ENCODE results near the gene TLN1.

TLN1 gene

GRCh38 chr9:35684921-35685320 is 47.1 kb downstream of the TLN1 start:
- Histone ChIP-seq H3K27ac (ENCODE audit: low read length) (peak overlapping the region; percentile 100), H3K9me3 (ENCODE audit: control insufficient read depth in 2 of 2, low read length in 2 of 2) (no peaks in the 10 kb centered on the region), H3K27me3 (ENCODE audit: control insufficient read depth in 1 of 2, insufficient read depth in 2 of 2, low read length in 2 of 2) (no peaks in the 10 kb centered on the region), H3K4me3 (ENCODE audit: low read length in 2 of 2) (peak overlapping the region; percentile 92 to 95), H3K4me1 (ENCODE audit: control insufficient read depth, insufficient read depth, low read length) (peaks cover 59% of the 10 kb centered on the region), H3K36me3 (ENCODE audit: control insufficient read depth in 2 of 2, insufficient read depth in 2 of 2, low read length in 2 of 2) (peaks cover 57 to 69% of the 10 kb centered on the region in 2 donors), H3K9ac (ENCODE audit: low read length in 2 of 2) (peak overlapping the region; percentile 72 to 86)

- Histone ChIP-seq H3K27me3 (ENCODE audit: control insufficient read depth in 1 of 2, insufficient read depth in 2 of 2, low read length in 2 of 2) (no peaks in the 10 kb centered on the region), H3K36me3 (ENCODE audit: control insufficient read depth in 2 of 2, insufficient read depth in 2 of 2, low read length in 2 of 2) (peaks cover 53 to 65% of the 10 kb centered on the region in 2 donors), H3K4me1 (ENCODE audit: control insufficient read depth, insufficient read depth, low read length) (peaks cover 56% of the 10 kb centered on the region), H3K4me3 (ENCODE audit: low read length in 2 of 2) (peak overlapping the region; percentile 92 to 95), H3K9ac (ENCODE audit: low read length in 2 of 2) (peak overlapping the region; percentile 72 to 86), H3K27ac (ENCODE audit: low read length) (peak overlapping the region; percentile 100), H3K9me3 (ENCODE audit: control insufficient read depth in 2 of 2, low read length in 2 of 2) (no peaks in the 10 kb centered on the region)
These were observed 48.7 kb downstream of the TLN1 start for GRCh38 chr9:35683323-35683722.

- Histone ChIP-seq H3K4me1 (ENCODE audit: control insufficient read depth, insufficient read depth, low read length) (peaks cover 53% of the 10 kb centered on the region), H3K27me3 (ENCODE audit: control insufficient read depth in 1 of 2, insufficient read depth in 2 of 2, low read length in 2 of 2) (no peaks in the 10 kb centered on the region), H3K4me3 (ENCODE audit: low read length in 2 of 2) (peak overlapping the region in 1 of 2 donors; percentile 92), H3K9me3 (ENCODE audit: control insufficient read depth in 2 of 2, low read length in 2 of 2) (no peaks in the 10 kb centered on the region), H3K36me3 (ENCODE audit: control insufficient read depth in 2 of 2, insufficient read depth in 2 of 2, low read length in 2 of 2) (peaks cover 48 to 59% of the 10 kb centered on the region in 2 donors), H3K27ac (ENCODE audit: low read length) (peak overlapping the region; percentile 100), H3K9ac (ENCODE audit: low read length in 2 of 2) (peak overlapping the region; percentile 72 to 86)
These were observed 49.3 kb downstream of the TLN1 start for GRCh38 chr9:35682520-35683315.

GRCh38 chr9:35682051-35682450 is 49.9 kb downstream of the TLN1 start:
- H3K36me3 ChIP-seq (ENCODE audit: control insufficient read depth in 2 of 2, insufficient read depth in 2 of 2, low read length in 2 of 2), result peaks cover 44 to 53% of the 10 kb centered on the region in 2 donors
- H3K9me3 ChIP-seq (ENCODE audit: control insufficient read depth in 2 of 2, low read length in 2 of 2), result no peaks in the 10 kb centered on the region
- peaks cover 55% of the 10 kb centered on the region for H3K4me1 ChIP-seq (ENCODE audit: control insufficient read depth, insufficient read depth, low read length)
- H3K27ac ChIP-seq (ENCODE audit: low read length), result peak overlapping the region; percentile 100
- no peak overlapping the region for H3K4me3 ChIP-seq (ENCODE audit: low read length in 2 of 2)
- peak overlapping the region in 1 of 2 donors; percentile 36 for H3K9ac ChIP-seq (ENCODE audit: low read length in 2 of 2)
- H3K27me3 ChIP-seq (ENCODE audit: control insufficient read depth in 1 of 2, insufficient read depth in 2 of 2, low read length in 2 of 2), result no peaks in the 10 kb centered on the region

GRCh38 chr9:35681341-35682002 is 50.5 kb downstream of the TLN1 start:
- Histone ChIP-seq H3K4me1 (ENCODE audit: control insufficient read depth, insufficient read depth, low read length) (peaks cover 51% of the 10 kb centered on the region), H3K4me3 (ENCODE audit: low read length in 2 of 2) (no peak overlapping the region), H3K27me3 (ENCODE audit: control insufficient read depth in 1 of 2, insufficient read depth in 2 of 2, low read length in 2 of 2) (no peaks in the 10 kb centered on the region), H3K36me3 (ENCODE audit: control insufficient read depth in 2 of 2, insufficient read depth in 2 of 2, low read length in 2 of 2) (peaks cover 44 to 47% of the 10 kb centered on the region in 2 donors), H3K9me3 (ENCODE audit: control insufficient read depth in 2 of 2, low read length in 2 of 2) (no peaks in the 10 kb centered on the region), H3K9ac (ENCODE audit: low read length in 2 of 2) (peak overlapping the region in 1 of 2 donors; percentile 55), H3K27ac (ENCODE audit: low read length) (peak overlapping the region; percentile 100)

GRCh38 chr9:35680331-35681105 is 51.5 kb downstream of the TLN1 start:
- peak overlapping the region in 1 of 2 donors; percentile 36 for H3K9ac ChIP-seq (ENCODE audit: low read length in 2 of 2)
- no peaks in the 10 kb centered on the region for H3K27me3 ChIP-seq (ENCODE audit: control insufficient read depth in 1 of 2, insufficient read depth in 2 of 2, low read length in 2 of 2)
- peaks cover 53% of the 10 kb centered on the region for H3K4me1 ChIP-seq (ENCODE audit: control insufficient read depth, insufficient read depth, low read length)
- H3K36me3 ChIP-seq (ENCODE audit: control insufficient read depth in 2 of 2, insufficient read depth in 2 of 2, low read length in 2 of 2), result peaks cover 38 to 40% of the 10 kb centered on the region in 2 donors
- H3K9me3 ChIP-seq (ENCODE audit: control insufficient read depth in 2 of 2, low read length in 2 of 2), result no peaks in the 10 kb centered on the region
- no peak overlapping the region for H3K4me3 ChIP-seq (ENCODE audit: low read length in 2 of 2)
- H3K27ac ChIP-seq (ENCODE audit: low read length), result peak overlapping the region; percentile 71

- no peak overlapping the region for H3K9ac ChIP-seq (ENCODE audit: low read length in 2 of 2)
- peak overlapping the region; percentile 71 for H3K27ac ChIP-seq (ENCODE audit: low read length)
- peaks cover 47% of the 10 kb centered on the region for H3K4me1 ChIP-seq (ENCODE audit: control insufficient read depth, insufficient read depth, low read length)
- H3K27me3 ChIP-seq (ENCODE audit: control insufficient read depth in 1 of 2, insufficient read depth in 2 of 2, low read length in 2 of 2), result no peaks in the 10 kb centered on the region
- H3K36me3 ChIP-seq (ENCODE audit: control insufficient read depth in 2 of 2, insufficient read depth in 2 of 2, low read length in 2 of 2), result peaks cover 31 to 33% of the 10 kb centered on the region in 2 donors
- H3K4me3 ChIP-seq (ENCODE audit: low read length in 2 of 2), result no peak overlapping the region
- no peaks in the 10 kb centered on the region for H3K9me3 ChIP-seq (ENCODE audit: control insufficient read depth in 2 of 2, low read length in 2 of 2)
These were observed 52.1 kb downstream of the TLN1 start for GRCh38 chr9:35679766-35680330.

GRCh38 chr9:35679091-35679490 is 52.9 kb downstream of the TLN1 start:
- H3K36me3 ChIP-seq (ENCODE audit: control insufficient read depth in 2 of 2, insufficient read depth in 2 of 2, low read length in 2 of 2), result peaks cover 25 to 26% of the 10 kb centered on the region in 2 donors
- H3K27ac ChIP-seq (ENCODE audit: low read length), result peak overlapping the region; percentile 31

GRCh38 chr9:35675732-35676392 is 56.1 kb downstream of the TLN1 start:
- no peaks in the 10 kb centered on the region for H3K9me3 ChIP-seq (ENCODE audit: control insufficient read depth in 2 of 2, low read length in 2 of 2)
- H3K4me1 ChIP-seq (ENCODE audit: control insufficient read depth, insufficient read depth, low read length), result peaks cover 27% of the 10 kb centered on the region
- H3K27me3 ChIP-seq (ENCODE audit: control insufficient read depth in 1 of 2, insufficient read depth in 2 of 2, low read length in 2 of 2), result no peaks in the 10 kb centered on the region
- H3K27ac ChIP-seq (ENCODE audit: low read length), result no peak overlapping the region
- no peaks in the 10 kb centered on the region for H3K36me3 ChIP-seq (ENCODE audit: control insufficient read depth in 2 of 2, insufficient read depth in 2 of 2, low read length in 2 of 2)
- H3K4me3 ChIP-seq (ENCODE audit: low read length in 2 of 2), result peak overlapping the region; percentile 59 to 73
- H3K9ac ChIP-seq (ENCODE audit: low read length in 2 of 2), result peak overlapping the region in 1 of 2 donors; percentile 51

More at GRCh38 chr9:35679091-35679490, 52.9 kb downstream of the TLN1 start:
- Histone ChIP-seq H3K27me3 (ENCODE audit: control insufficient read depth in 1 of 2, insufficient read depth in 2 of 2, low read length in 2 of 2) (no peaks in the 10 kb centered on the region), H3K9me3 (ENCODE audit: control insufficient read depth in 2 of 2, low read length in 2 of 2) (no peaks in the 10 kb centered on the region), H3K4me1 (ENCODE audit: control insufficient read depth, insufficient read depth, low read length) (peaks cover 41% of the 10 kb centered on the region), H3K9ac (ENCODE audit: low read length in 2 of 2) (no peak overlapping the region), H3K4me3 (ENCODE audit: low read length in 2 of 2) (no peak overlapping the region)

GRCh38 chr9:35675204-35675603 is 56.8 kb downstream of the TLN1 start:
- Histone ChIP-seq H3K9me3 (ENCODE audit: control insufficient read depth in 2 of 2, low read length in 2 of 2) (no peaks in the 10 kb centered on the region), H3K4me1 (ENCODE audit: control insufficient read depth, insufficient read depth, low read length) (peaks cover 24% of the 10 kb centered on the region), H3K27ac (ENCODE audit: low read length) (no peak overlapping the region), H3K27me3 (ENCODE audit: control insufficient read depth in 1 of 2, insufficient read depth in 2 of 2, low read length in 2 of 2) (no peaks in the 10 kb centered on the region), H3K4me3 (ENCODE audit: low read length in 2 of 2) (peak overlapping the region in 1 of 2 donors; percentile 73), H3K9ac (ENCODE audit: low read length in 2 of 2) (no peak overlapping the region), H3K36me3 (ENCODE audit: control insufficient read depth in 2 of 2, insufficient read depth in 2 of 2, low read length in 2 of 2) (no peaks in the 10 kb centered on the region)

Data from stomach smooth muscle (tissue), 2 donors.